ENCODE results near the gene NRXN2. TPM values are rescaled to one million over a fixed set of nuclear protein-coding genes. Genes with fewer than 3 reads are reported as not detected.

Gene NRXN2
- total RNA-seq, 1 donor from 2014 or later, result 0.14 TPM

DNA sequence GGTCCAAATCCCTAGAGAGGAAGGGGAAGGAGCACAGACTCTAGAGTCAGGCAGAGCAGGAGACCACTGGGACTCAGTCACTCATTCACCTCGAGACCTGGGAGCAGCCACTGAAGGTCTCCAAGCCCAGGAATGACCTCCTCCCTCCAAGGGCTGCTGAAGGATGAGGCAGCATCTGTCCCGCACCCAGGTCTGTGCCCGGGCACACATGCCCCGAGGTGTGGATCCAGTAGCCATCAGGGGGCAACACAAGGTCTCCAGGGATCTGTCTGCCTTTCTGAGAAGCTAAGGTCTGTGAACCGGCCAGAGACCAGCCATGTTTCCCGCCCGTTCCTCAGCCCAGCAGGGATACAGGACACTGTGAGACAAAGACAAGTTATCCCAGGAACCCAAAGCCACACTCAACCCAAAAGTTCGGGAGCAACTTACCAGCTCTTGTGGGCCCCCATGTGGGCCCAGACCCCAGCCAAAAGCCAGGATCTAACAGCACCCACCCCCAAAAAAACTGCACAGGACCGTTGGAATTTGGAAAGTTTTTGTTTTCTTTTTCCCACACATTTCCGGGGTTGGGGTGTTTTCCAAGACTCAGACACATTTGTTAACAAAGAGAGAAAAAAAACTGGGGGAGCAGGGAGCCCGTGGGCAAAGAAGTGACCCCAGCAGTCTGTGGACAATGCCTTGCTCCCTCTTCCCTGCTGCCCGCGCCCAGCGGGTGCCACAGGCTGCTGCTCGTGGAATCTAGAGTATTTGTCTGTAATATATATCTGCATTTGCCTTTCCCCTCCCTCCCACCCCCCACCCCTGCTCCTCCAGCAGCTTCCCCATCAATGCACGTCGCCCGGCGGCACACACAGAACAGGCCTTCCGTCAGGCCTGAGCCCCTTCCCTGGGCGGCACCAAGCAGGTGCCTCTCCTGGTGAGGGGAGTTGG lies 117.1 kb downstream of the NRXN2 start:
- H3K27me3 ChIP-seq (ENCODE audit: insufficient read depth, low read length), result peaks cover 7% of the 10 kb centered on the region
- no peaks in the 10 kb centered on the region for H3K9me3 ChIP-seq (ENCODE audit: insufficient read depth, low read depth, low read length)
- peaks cover 41% of the 10 kb centered on the region for H3K27me3 Mint-ChIP-seq (ENCODE audit: low read depth, unreplicated experiment)
- H2AFZ ChIP-seq (ENCODE audit: low read depth, low read length), result no peak overlapping the region
- no peak overlapping the region for H3K4me3 Mint-ChIP-seq (ENCODE audit: unreplicated experiment)
- TF ChIP-seq EZH2 (IDR thresholded peaks at IDR 0.05; ENCODE audit: insufficient read depth, low read length), result no peak
- TF ChIP-seq, protein P1, sequence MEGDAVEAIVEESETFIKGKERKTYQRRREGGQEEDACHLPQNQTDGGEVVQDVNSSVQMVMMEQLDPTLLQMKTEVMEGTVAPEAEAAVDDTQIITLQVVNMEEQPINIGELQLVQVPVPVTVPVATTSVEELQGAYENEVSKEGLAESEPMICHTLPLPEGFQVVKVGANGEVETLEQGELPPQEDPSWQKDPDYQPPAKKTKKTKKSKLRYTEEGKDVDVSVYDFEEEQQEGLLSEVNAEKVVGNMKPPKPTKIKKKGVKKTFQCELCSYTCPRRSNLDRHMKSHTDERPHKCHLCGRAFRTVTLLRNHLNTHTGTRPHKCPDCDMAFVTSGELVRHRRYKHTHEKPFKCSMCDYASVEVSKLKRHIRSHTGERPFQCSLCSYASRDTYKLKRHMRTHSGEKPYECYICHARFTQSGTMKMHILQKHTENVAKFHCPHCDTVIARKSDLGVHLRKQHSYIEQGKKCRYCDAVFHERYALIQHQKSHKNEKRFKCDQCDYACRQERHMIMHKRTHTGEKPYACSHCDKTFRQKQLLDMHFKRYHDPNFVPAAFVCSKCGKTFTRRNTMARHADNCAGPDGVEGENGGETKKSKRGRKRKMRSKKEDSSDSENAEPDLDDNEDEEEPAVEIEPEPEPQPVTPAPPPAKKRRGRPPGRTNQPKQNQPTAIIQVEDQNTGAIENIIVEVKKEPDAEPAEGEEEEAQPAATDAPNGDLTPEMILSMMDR (IDR thresholded peaks at IDR 0.05; ENCODE audit: insufficient read depth, low read depth, low read length), result no peak
- H3K36me3 ChIP-seq (ENCODE audit: insufficient read depth, low read length), result no peaks in the 10 kb centered on the region
- H3K9me3 Mint-ChIP-seq (ENCODE audit: unreplicated experiment), result no peaks in the 10 kb centered on the region
- no peak for DNase-seq (ENCODE audit: low read depth)
- no peak overlapping the region for H3K4me2 ChIP-seq (ENCODE audit: low read length)
- no peak overlapping the region for H3K4me3 ChIP-seq (ENCODE audit: insufficient read depth, low read depth, low read length)
- no peak for FAIRE-seq
- H3K79me2 ChIP-seq (ENCODE audit: insufficient read depth, low read length), result no peaks in the 10 kb centered on the region
- H3K27ac Mint-ChIP-seq (ENCODE audit: unreplicated experiment), result no peak overlapping the region
- no peaks in the 10 kb centered on the region for H3K36me3 Mint-ChIP-seq (ENCODE audit: low read depth, unreplicated experiment)
- no peaks in the 10 kb centered on the region for H3K4me1 Mint-ChIP-seq (ENCODE audit: low read depth, unreplicated experiment)
- H3K4me1 ChIP-seq (ENCODE audit: insufficient read depth, low read length), result no peaks in the 10 kb centered on the region
- H3K27ac ChIP-seq (ENCODE audit: low read depth, low read length), result no peak overlapping the region
- H4K20me1 ChIP-seq (ENCODE audit: insufficient read depth, low read length), result no peaks in the 10 kb centered on the region
- no peak overlapping the region for H3K9ac ChIP-seq (ENCODE audit: low read length)

DNA sequence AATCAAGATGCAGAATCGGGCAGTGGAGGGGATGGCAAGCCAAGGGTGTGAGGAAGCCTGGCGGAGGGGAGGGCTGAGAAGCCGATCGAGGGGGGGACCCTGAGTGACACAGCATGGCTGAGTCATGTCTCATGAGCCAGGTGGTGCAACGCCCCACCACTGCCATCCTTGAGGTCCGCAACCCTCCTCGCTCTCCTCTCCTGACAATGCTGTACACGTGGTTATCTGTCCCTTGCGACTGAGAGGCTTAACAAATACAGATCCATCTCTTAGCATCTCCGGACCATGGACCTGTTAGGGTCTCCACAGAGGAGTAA lies 117.8 kb downstream of the NRXN2 start:
- H3K27ac Mint-ChIP-seq (ENCODE audit: unreplicated experiment), result no peak overlapping the region
- Histone ChIP-seq H3K27me3 (ENCODE audit: insufficient read depth, low read length) (peaks cover 7% of the 10 kb centered on the region), H4K20me1 (ENCODE audit: insufficient read depth, low read length) (no peaks in the 10 kb centered on the region), H3K27ac (ENCODE audit: low read depth, low read length) (no peak overlapping the region), H3K9ac (ENCODE audit: low read length) (no peak overlapping the region), H2AFZ (ENCODE audit: low read depth, low read length) (no peak overlapping the region), H3K4me3 (ENCODE audit: insufficient read depth, low read depth, low read length) (no peak overlapping the region), H3K4me2 (ENCODE audit: low read length) (no peak overlapping the region), H3K79me2 (ENCODE audit: insufficient read depth, low read length) (no peaks in the 10 kb centered on the region), H3K4me1 (ENCODE audit: insufficient read depth, low read length) (no peaks in the 10 kb centered on the region), H3K36me3 (ENCODE audit: insufficient read depth, low read length) (no peaks in the 10 kb centered on the region), H3K9me3 (ENCODE audit: insufficient read depth, low read depth, low read length) (no peaks in the 10 kb centered on the region)
- no peaks in the 10 kb centered on the region for H3K9me3 Mint-ChIP-seq (ENCODE audit: unreplicated experiment)
- H3K4me1 Mint-ChIP-seq (ENCODE audit: low read depth, unreplicated experiment), result no peaks in the 10 kb centered on the region
- TF ChIP-seq EZH2 (IDR thresholded peaks at IDR 0.05; ENCODE audit: insufficient read depth, low read length), result no peak
- TF ChIP-seq, protein P1 (IDR thresholded peaks at IDR 0.05; ENCODE audit: insufficient read depth, low read depth, low read length), result no peak
- H3K36me3 Mint-ChIP-seq (ENCODE audit: low read depth, unreplicated experiment), result no peaks in the 10 kb centered on the region
- no peak for DNase-seq (ENCODE audit: low read depth)
- H3K27me3 Mint-ChIP-seq (ENCODE audit: low read depth, unreplicated experiment), result peaks cover 42% of the 10 kb centered on the region
- H3K4me3 Mint-ChIP-seq (ENCODE audit: unreplicated experiment), result no peak overlapping the region
- no peak for FAIRE-seq

Data from astrocyte (in vitro differentiated cells and primary cell).